ENCODE measurements around the gene GLP2R. TPM values are rescaled to one million over a fixed set of nuclear protein-coding genes. Genes with fewer than 3 reads are reported as not detected.

GLP2R gene
- total RNA-seq, 1 donor from 2014 or later, result not detected

GRCh38 chr17:9932491-9932890 lies 106.8 kb downstream of the GLP2R start:
- intact Hi-C loops (cut with DNase I), result no loop called here
- no peak for TF ChIP-seq CTCF (IDR thresholded peaks at IDR 0.05)
- no peak for DNase-seq (ENCODE audit: low spot score in 2 of 2)
- Histone ChIP-seq H3K4me1 (no peaks in the 10 kb centered on the region), H3K36me3 (no peaks in the 10 kb centered on the region), H3K27ac (no peak overlapping the region), H3K9me3 (no peaks in the 10 kb centered on the region), H3K4me3 (no peak overlapping the region), H3K27me3 (no peaks in the 10 kb centered on the region)

GRCh38 chr17:9934331-9934730 lies 108.6 kb downstream of the GLP2R start:
- no peaks in the 10 kb centered on the region for H3K4me1 ChIP-seq
- no peak for TF ChIP-seq CTCF (IDR thresholded peaks at IDR 0.05)
- DNase-seq (ENCODE audit: low spot score in 2 of 2), result no peak
- H3K4me3 ChIP-seq, result no peak overlapping the region
- no peaks in the 10 kb centered on the region for H3K36me3 ChIP-seq
- H3K27ac ChIP-seq, result no peak overlapping the region
- intact Hi-C loops (cut with DNase I), result no loop called here
- no peaks in the 10 kb centered on the region for H3K9me3 ChIP-seq
- H3K27me3 ChIP-seq, result no peaks in the 10 kb centered on the region

GRCh38 chr17:9935408-9935807 lies 109.7 kb downstream of the GLP2R start:
- intact Hi-C loops (cut with DNase I), result no loop called here
- no peaks in the 10 kb centered on the region for H3K27me3 ChIP-seq
- H3K27ac ChIP-seq, result no peak overlapping the region
- no peaks in the 10 kb centered on the region for H3K4me1 ChIP-seq
- H3K36me3 ChIP-seq, result no peaks in the 10 kb centered on the region
- H3K9me3 ChIP-seq, result no peaks in the 10 kb centered on the region
- no peak for DNase-seq (ENCODE audit: low spot score in 2 of 2)
- TF ChIP-seq CTCF (IDR thresholded peaks at IDR 0.05), result no peak
- H3K4me3 ChIP-seq, result no peak overlapping the region

GRCh38 chr17:9936095-9936494 lies 110.4 kb downstream of the GLP2R start:
- Histone ChIP-seq H3K27ac (no peak overlapping the region), H3K4me3 (no peak overlapping the region), H3K36me3 (no peaks in the 10 kb centered on the region), H3K4me1 (no peaks in the 10 kb centered on the region), H3K27me3 (no peaks in the 10 kb centered on the region), H3K9me3 (no peaks in the 10 kb centered on the region)
- TF ChIP-seq CTCF (IDR thresholded peaks at IDR 0.05), result no peak
- no peak for DNase-seq (ENCODE audit: low spot score in 2 of 2)
- intact Hi-C loops (cut with DNase I), result no loop called here

- Histone ChIP-seq H3K27ac (no peak overlapping the region), H3K4me3 (no peak overlapping the region), H3K36me3 (no peaks in the 10 kb centered on the region), H3K4me1 (no peaks in the 10 kb centered on the region), H3K27me3 (no peaks in the 10 kb centered on the region), H3K9me3 (no peaks in the 10 kb centered on the region)
- intact Hi-C loops (cut with DNase I), result no loop called here
- TF ChIP-seq CTCF (IDR thresholded peaks at IDR 0.05), result no peak
- DNase-seq (ENCODE audit: low spot score in 2 of 2), result no peak
These were observed 111.6 kb downstream of the GLP2R start for GRCh38 chr17:9937241-9937761.

GRCh38 chr17:9937901-9938300 lies 112.2 kb downstream of the GLP2R start:
- Histone ChIP-seq H3K36me3 (no peaks in the 10 kb centered on the region), H3K9me3 (no peaks in the 10 kb centered on the region), H3K27ac (no peak overlapping the region), H3K4me1 (no peaks in the 10 kb centered on the region), H3K4me3 (no peak overlapping the region), H3K27me3 (no peaks in the 10 kb centered on the region)
- DNase-seq (ENCODE audit: low spot score in 2 of 2), result no peak
- no peak for TF ChIP-seq CTCF (IDR thresholded peaks at IDR 0.05)
- intact Hi-C loops (cut with DNase I), result no loop called here
